Small intestine (tissue), 7 donors: ENCODE data around the gene GRIN3B. TPM values are rescaled to one million over a fixed set of nuclear protein-coding genes. Genes with fewer than 3 reads are reported as not detected.
A peak's percentile ranks its signal among the peaks of the same experiment; 100 is the strongest.

Experiments used
- DNase-seq, 2 donors: peaks; one replicate each; pipeline versions ENCODE4 v3.0.0 to v3.0.0-alpha.2; 2013
- FAIRE-seq: peaks from 2 replicates; lab custom pipeline; 2012; peaks lifted over from hg19 to GRCh38; lab: Jason Lieb, UNC
- H3K27ac ChIP-seq, 3 donors: one replicate each; pipeline ENCODE4 v1.5.1; 2013; ENCODE audit warnings: low read length in 2 of 3, mild to moderate bottlenecking in 2 of 3, control low read depth in 1 of 3, inconsistent platforms in 1 of 3, low read depth in 1 of 3, moderate library complexity in 1 of 3
- H3K27me3 ChIP-seq, 3 donors: one replicate each; pipeline ENCODE4 v1.6.1; 2013; ENCODE audit warnings: low read length in 3 of 3, inconsistent platforms in 1 of 3; ENCODE audit not compliant: control insufficient read depth in 3 of 3, insufficient read depth in 3 of 3
- H3K36me3 ChIP-seq, 3 donors: one replicate each; pipeline ENCODE4 v1.6.1; 2013; ENCODE audit warnings: low read length in 3 of 3, inconsistent platforms in 1 of 3, low read depth in 1 of 3, mild to moderate bottlenecking in 1 of 3, moderate library complexity in 1 of 3; ENCODE audit not compliant: control insufficient read depth in 3 of 3, insufficient read depth in 2 of 3
- H3K4me1 ChIP-seq, 3 donors: one replicate each; pipeline ENCODE4 v1.6.1; 2013; ENCODE audit warnings: low read length in 2 of 3, inconsistent platforms in 1 of 3, low read depth in 1 of 3, mild to moderate bottlenecking in 1 of 3, moderate library complexity in 1 of 3; ENCODE audit not compliant: control insufficient read depth in 3 of 3, insufficient read depth in 2 of 3
- H3K4me3 ChIP-seq, 3 donors: one replicate each; pipeline ENCODE4 v1.5.1; 2013; ENCODE audit warnings: low read length in 3 of 3, control low read depth in 1 of 3, inconsistent platforms in 1 of 3, low read depth in 1 of 3, mild to moderate bottlenecking in 1 of 3, moderate library complexity in 1 of 3
- H3K9me3 ChIP-seq, 2 donors: one replicate each; pipeline ENCODE4 v1.6.1; 2013; ENCODE audit warnings: low read depth in 1 of 2, low read length in 1 of 2; ENCODE audit not compliant: control insufficient read depth in 2 of 2, insufficient read depth in 1 of 2
- WGBS, 3 donors: extraction: QIAGEN DNeasy Blood & Tissue Kit; methylation state at CpG; one replicate each; pipeline ENCODE4 v1.1.7; 2013; 5-methylcytosine and 5-hydroxymethylcytosine counted together
- polyA plus RNA-seq, 4 donors: library from polyadenylated mRNA; stranded (reverse) in 3 of 4; unstranded in 1 of 4; fragments of 200-250 nt in 3 of 4; fragments of 120-200 nt in 1 of 4; gene quantifications; one replicate each; pipeline versions ENCODE4 v1.2.1 to v1.2.3, GENCODE V29; 2013
- donor health status: healthy with polysubstance abuse.
- donor health status: control.
- donor health status: control.
- donor health status: Bipolar disorder and iron deficiency.
- donor health status: healthy.

Gene GRIN3B
- polyA plus RNA-seq, 4 donors, result 0.10 to 0.16 TPM; not detected in 2

DNA sequence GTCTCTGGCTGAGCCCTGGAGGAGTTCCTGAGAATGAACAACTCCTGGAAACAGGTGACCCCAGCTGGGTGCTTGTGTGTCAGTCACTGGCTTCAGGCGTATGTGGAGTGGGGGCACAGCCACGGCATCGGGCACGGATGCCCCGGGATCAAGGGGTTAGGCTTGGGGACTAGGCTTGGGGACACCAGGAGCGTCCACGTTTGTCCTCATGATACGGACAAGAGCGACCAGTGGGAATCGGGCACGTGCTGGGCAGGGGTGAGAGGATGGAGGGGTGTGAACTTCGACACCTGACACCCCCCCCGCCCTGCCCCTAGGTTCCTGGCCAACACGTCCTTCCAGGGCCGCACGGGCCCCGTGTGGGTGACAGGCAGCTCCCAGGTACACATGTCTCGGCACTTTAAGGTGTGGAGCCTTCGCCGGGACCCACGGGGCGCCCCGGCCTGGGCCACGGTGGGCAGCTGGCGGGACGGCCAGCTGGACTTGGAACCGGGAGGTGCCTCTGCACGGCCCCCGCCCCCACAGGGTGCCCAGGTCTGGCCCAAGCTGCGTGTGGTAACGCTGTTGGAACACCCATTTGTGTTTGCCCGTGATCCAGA is 4.1 kb downstream of the GRIN3B start:
- DNase-seq (no peak), FAIRE-seq (no peak)
- no peak overlapping the region for H3K4me3 ChIP-seq
- H3K27me3 ChIP-seq, result peaks cover 0 to 27% (median 8%) of the 10 kb centered on the region in 3 donors
- 43 to 69% (median 62%) methylated on average over 31 to 32 of the region's 32 CpGs for WGBS, 3 donors
- H3K36me3 ChIP-seq, result peaks cover 0 to 19% (median 5%) of the 10 kb centered on the region in 3 donors
- peaks cover 0 to 9% (median 2%) of the 10 kb centered on the region in 3 donors for H3K4me1 ChIP-seq
- no peak overlapping the region for H3K27ac ChIP-seq
- peaks cover 0 to 4% of the 10 kb centered on the region in 2 donors for H3K9me3 ChIP-seq

DNA sequence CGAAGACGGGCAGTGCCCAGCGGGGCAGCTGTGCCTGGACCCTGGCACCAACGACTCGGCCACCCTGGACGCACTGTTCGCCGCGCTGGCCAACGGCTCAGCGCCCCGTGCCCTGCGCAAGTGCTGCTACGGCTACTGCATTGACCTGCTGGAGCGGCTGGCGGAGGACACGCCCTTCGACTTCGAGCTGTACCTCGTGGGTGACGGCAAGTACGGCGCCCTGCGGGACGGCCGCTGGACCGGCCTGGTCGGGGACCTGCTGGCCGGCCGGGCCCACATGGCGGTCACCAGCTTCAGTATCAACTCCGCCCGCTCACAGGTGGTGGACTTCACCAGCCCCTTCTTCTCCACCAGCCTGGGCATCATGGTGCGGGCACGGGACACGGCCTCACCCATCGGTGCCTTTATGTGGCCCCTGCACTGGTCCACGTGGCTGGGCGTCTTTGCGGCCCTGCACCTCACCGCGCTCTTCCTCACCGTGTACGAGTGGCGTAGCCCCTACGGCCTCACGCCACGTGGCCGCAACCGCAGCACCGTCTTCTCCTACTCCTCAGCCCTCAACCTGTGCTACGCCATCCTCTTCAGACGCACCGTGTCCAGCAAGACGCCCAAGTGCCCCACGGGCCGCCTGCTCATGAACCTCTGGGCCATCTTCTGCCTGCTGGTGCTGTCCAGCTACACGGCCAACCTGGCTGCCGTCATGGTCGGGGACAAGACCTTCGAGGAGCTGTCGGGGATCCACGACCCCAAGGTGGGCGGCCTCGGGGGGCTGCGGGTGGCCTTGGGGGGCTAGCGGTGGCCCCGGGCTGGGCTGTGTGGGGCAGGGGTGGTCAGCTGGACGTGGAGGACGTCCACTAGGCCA is 4.8 kb downstream of the GRIN3B start:
- Histone ChIP-seq H3K27me3 (peaks cover 0 to 21% (median 8%) of the 10 kb centered on the region in 3 donors), H3K9me3 (peaks cover 0 to 2% of the 10 kb centered on the region in 2 donors), H3K4me1 (peaks cover 0 to 9% (median 2%) of the 10 kb centered on the region in 3 donors), H3K4me3 (no peak overlapping the region), H3K36me3 (peaks cover 0 to 26% (median 5%) of the 10 kb centered on the region in 3 donors), H3K27ac (no peak overlapping the region)
- DNase-seq (no peak), FAIRE-seq (no peak)
- WGBS, 3 donors, result 81 to 89% (median 89%) methylated on average over 57 to 70 of the region's 70 CpGs

DNA sequence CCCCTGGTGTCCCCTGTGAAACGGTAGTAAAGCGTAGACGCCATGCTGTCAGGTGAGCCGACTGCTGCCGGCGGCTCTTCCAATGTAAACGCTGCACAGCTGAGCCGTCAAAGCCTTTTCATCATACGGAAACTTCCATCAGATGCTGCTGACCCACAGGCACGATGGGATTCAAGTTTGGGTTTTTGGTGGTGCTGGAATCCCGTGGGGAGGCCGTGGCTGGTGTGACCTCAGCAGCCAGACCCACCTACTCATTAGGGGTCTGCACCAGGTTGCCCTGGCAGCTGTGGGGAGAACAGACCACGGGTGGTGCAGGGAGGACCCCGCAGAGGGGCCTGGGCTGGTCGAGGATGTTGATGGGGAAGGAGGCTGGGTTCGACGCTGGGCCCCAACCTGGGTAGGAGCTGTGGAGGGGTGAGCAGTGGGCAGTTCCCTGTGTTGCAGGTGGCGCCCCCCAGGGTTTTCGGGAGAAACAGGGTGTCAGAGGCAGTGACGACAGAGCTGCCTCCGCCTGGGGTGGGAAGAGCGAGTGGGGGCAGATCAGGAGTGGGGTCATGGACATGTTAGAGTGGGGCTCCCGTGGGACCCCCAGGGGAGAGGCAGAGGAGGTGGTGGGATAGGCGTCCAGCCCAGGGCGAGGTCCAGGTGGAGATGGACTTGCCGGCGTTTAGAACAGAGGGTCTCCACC is 6.6 kb downstream of the GRIN3B start:
- no peaks in the 10 kb centered on the region for H3K4me1 ChIP-seq
- H3K9me3 ChIP-seq, result peaks cover 0 to 2% of the 10 kb centered on the region in 2 donors
- no peak overlapping the region for H3K27ac ChIP-seq
- H3K27me3 ChIP-seq, result peaks cover 0 to 7% (median 4%) of the 10 kb centered on the region in 3 donors
- H3K36me3 ChIP-seq, result peaks cover 6 to 43% (median 20%) of the 10 kb centered on the region in 3 donors
- no peak for DNase-seq
- no peak overlapping the region for H3K4me3 ChIP-seq
- WGBS, 3 donors, result 42 to 74% (median 60%) methylated on average over 27 of the region's 27 CpGs
- FAIRE-seq, result no peak

GRCh38 chr19:1007399-1008251 is 7.4 kb downstream of the GRIN3B start:
- peaks cover 0 to 2% of the 10 kb centered on the region in 2 donors for H3K9me3 ChIP-seq
- DNase-seq, result no peak
- H3K36me3 ChIP-seq, result peaks cover 8 to 51% (median 20%) of the 10 kb centered on the region in 3 donors
- FAIRE-seq, result no peak
- peaks cover 0 to 3% (median 1%) of the 10 kb centered on the region in 3 donors for H3K27me3 ChIP-seq
- no peaks in the 10 kb centered on the region for H3K4me1 ChIP-seq
- 85 to 93% (median 90%) methylated on average over 62 to 73 of the region's 73 CpGs for WGBS, 3 donors
- no peak overlapping the region for H3K4me3 ChIP-seq
- no peak overlapping the region for H3K27ac ChIP-seq

GRCh38 chr19:1008268-1009040 is 8.2 kb downstream of the GRIN3B start:
- WGBS, 3 donors, result 92 to 95% (median 92%) methylated on average over 32 to 45 of the region's 45 CpGs
- Histone ChIP-seq H3K4me1 (no peaks in the 10 kb centered on the region), H3K27me3 (no peaks in the 10 kb centered on the region), H3K4me3 (no peak overlapping the region), H3K36me3 (peaks cover 15 to 59% (median 20%) of the 10 kb centered on the region in 3 donors), H3K27ac (peak overlapping the region in 2 of 3 donors; percentile 17 to 22), H3K9me3 (peaks cover 0 to 2% of the 10 kb centered on the region in 2 donors)
- FAIRE-seq (no peak), DNase-seq (no peak)

GRCh38 chr19:1009041-1009980 is 9.1 kb downstream of the GRIN3B start:
- Histone ChIP-seq H3K27me3 (no peaks in the 10 kb centered on the region), H3K9me3 (peaks cover 0 to 2% of the 10 kb centered on the region in 2 donors), H3K36me3 (peaks cover 20 to 68% (median 20%) of the 10 kb centered on the region in 3 donors), H3K4me3 (no peak overlapping the region), H3K27ac (peak overlapping the region in 2 of 3 donors; percentile 17 to 33), H3K4me1 (no peaks in the 10 kb centered on the region)
- DNase-seq, result peak in 1 of 2 donors; percentile 26
- WGBS, 3 donors, result 72 to 89% (median 84%) methylated on average over 71 to 92 of the region's 92 CpGs
- FAIRE-seq, result no peak
